ENCODE measurements around the gene GPR15LG.

DNA sequence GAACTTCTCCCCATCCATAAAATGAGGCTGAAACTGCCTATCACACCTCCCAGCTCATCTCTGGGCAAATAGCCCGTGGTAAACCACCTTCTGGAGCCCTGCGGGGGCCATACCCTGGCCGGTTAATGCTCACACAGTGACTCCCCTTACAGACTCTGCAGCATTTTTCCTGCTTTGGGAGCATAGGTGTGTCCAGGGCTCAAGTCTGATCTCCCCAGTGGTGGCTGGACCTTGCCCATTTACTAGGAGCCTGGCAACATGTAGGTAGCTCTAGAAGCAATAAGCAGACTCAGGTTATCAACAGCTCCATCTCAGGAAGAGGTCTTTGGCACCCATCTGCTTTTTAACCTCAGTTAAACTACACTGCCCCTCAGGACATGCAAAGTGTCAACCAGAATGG, 15.2 kb downstream of the GPR15LG start:
- TF ChIP-seq, protein P1, sequence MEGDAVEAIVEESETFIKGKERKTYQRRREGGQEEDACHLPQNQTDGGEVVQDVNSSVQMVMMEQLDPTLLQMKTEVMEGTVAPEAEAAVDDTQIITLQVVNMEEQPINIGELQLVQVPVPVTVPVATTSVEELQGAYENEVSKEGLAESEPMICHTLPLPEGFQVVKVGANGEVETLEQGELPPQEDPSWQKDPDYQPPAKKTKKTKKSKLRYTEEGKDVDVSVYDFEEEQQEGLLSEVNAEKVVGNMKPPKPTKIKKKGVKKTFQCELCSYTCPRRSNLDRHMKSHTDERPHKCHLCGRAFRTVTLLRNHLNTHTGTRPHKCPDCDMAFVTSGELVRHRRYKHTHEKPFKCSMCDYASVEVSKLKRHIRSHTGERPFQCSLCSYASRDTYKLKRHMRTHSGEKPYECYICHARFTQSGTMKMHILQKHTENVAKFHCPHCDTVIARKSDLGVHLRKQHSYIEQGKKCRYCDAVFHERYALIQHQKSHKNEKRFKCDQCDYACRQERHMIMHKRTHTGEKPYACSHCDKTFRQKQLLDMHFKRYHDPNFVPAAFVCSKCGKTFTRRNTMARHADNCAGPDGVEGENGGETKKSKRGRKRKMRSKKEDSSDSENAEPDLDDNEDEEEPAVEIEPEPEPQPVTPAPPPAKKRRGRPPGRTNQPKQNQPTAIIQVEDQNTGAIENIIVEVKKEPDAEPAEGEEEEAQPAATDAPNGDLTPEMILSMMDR (IDR thresholded peaks at IDR 0.05; ENCODE audit: low read length) = no peak
- no peak for TF ChIP-seq EZH2 (optimal IDR thresholded peaks at IDR 0.05; ENCODE audit: low read depth, low read length)
